Left ventricle myocardium inferior (tissue), 1 donor: ENCODE results near the gene NUDT16. TPM values are rescaled to one million over a fixed set of nuclear protein-coding genes. Genes with fewer than 3 reads are reported as not detected.

Source experiments
- DNase-seq: peaks from one replicate; pipeline ENCODE4 v3.0.0-alpha.2; 2020
- H3K27ac ChIP-seq: fragments of 200-600 bp; replicated peaks from 2 replicates; pipeline ENCODE4 v1.8.0; 2021
- H3K27me3 ChIP-seq: fragments of 200-600 bp; 2 replicates; pipeline ENCODE4 v1.8.0; 2021; ENCODE audit warnings: low read depth
- H3K36me3 ChIP-seq: fragments of 200-600 bp; 2 replicates; pipeline ENCODE4 v1.8.0; 2021
- H3K4me1 ChIP-seq: fragments of 200-600 bp; 2 replicates; pipeline ENCODE4 v1.8.0; 2021
- H3K4me3 ChIP-seq: fragments of 200-600 bp; 2 replicates; pipeline ENCODE4 v1.8.0; 2021; ENCODE audit warnings: mild to moderate bottlenecking, moderate library complexity
- H3K9me3 ChIP-seq: fragments of 200-600 bp; replicated peaks from 2 replicates; pipeline ENCODE4 v1.8.0; 2021
- intact Hi-C: fragments of 100-400 bp; cut with micrococcal nuclease; formaldehyde crosslinking; loops from one replicate; pipeline ENCODE4 v1.11.0; 2022
- long read RNA-seq: library from polyadenylated mRNA; unstranded; transcript quantifications from one replicate; pipeline ENCODE4 v2.0.0, GENCODE V29; 2021
- total RNA-seq: library from RNA; stranded (reverse); fragmentation: NEBNext Ultra II Directional; extraction: Animal tissue kit (Norgen Biotek cat#: 25700); gene quantifications from one replicate; pipeline ENCODE4 v1.2.1, GENCODE V29; 2021
- TF ChIP-seq, protein P1 (sequence below): fragments of 200-600 bp; IDR thresholded peaks from 2 replicates; pipeline ENCODE4 v1.8.0; 2021; ENCODE audit warnings: antibody characterized with exemption, mild to moderate bottlenecking, borderline replicate concordance
- donor health status: DM: no; HTN: yes; CAD: no; lungs with severe emphysema.

The NUDT16 gene
- total RNA-seq = 35.3 TPM
- long read RNA-seq, full-length matches to known transcripts = 19 of 34 reads
- long read RNA-seq, partial matches to known transcripts = 12 of 34 reads
- long read RNA-seq, other reads (novel, unspliced or antisense) = 3 of 34 reads

GRCh38 chr3:131381445-131382291, at the start of gene NUDT16:
NUDT16 (plus strand) TSS chr3:131381774; CDS start chr3:131381805, 31 bp downstream.
- Histone ChIP-seq H3K4me3 (peak within 1 kb of the TSS; percentile 83), H3K9me3 (no peaks in the 10 kb centered on the region), H3K36me3 (peaks cover 14% of the 10 kb centered on the region), H3K27ac (peak within 1 kb of the TSS; percentile 91), H3K4me1 (peaks cover 70% of the 10 kb centered on the region), H3K27me3 (no peaks in the 10 kb centered on the region)
- DNase-seq = peak; percentile 100
- TF ChIP-seq, protein P1, sequence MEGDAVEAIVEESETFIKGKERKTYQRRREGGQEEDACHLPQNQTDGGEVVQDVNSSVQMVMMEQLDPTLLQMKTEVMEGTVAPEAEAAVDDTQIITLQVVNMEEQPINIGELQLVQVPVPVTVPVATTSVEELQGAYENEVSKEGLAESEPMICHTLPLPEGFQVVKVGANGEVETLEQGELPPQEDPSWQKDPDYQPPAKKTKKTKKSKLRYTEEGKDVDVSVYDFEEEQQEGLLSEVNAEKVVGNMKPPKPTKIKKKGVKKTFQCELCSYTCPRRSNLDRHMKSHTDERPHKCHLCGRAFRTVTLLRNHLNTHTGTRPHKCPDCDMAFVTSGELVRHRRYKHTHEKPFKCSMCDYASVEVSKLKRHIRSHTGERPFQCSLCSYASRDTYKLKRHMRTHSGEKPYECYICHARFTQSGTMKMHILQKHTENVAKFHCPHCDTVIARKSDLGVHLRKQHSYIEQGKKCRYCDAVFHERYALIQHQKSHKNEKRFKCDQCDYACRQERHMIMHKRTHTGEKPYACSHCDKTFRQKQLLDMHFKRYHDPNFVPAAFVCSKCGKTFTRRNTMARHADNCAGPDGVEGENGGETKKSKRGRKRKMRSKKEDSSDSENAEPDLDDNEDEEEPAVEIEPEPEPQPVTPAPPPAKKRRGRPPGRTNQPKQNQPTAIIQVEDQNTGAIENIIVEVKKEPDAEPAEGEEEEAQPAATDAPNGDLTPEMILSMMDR = no peak
- intact Hi-C loops = no loop called here

- Histone ChIP-seq H3K9me3 (peaks cover 13% of the 10 kb centered on the region), H3K36me3 (no peaks in the 10 kb centered on the region), H3K4me1 (peaks cover 14% of the 10 kb centered on the region), H3K4me3 (no peak overlapping the region), H3K27me3 (no peaks in the 10 kb centered on the region), H3K27ac (peak overlapping the region; percentile 20)
- TF ChIP-seq, protein P1 = no peak
- intact Hi-C loops = no loop called here
- DNase-seq = no peak
These were observed 42.5 kb upstream of the NUDT16 start for GRCh38 chr3:131338948-131339640.

- no peaks in the 10 kb centered on the region for H3K36me3 ChIP-seq
- peaks cover 14% of the 10 kb centered on the region for H3K4me1 ChIP-seq
- TF ChIP-seq, protein P1 = no peak
- no peak overlapping the region for H3K4me3 ChIP-seq
- DNase-seq = no peak
- H3K27ac ChIP-seq = no peak overlapping the region
- H3K27me3 ChIP-seq = no peaks in the 10 kb centered on the region
- H3K9me3 ChIP-seq = peaks cover 9% of the 10 kb centered on the region
- intact Hi-C loops = no loop called here
These were observed 39.8 kb upstream of the NUDT16 start for GRCh38 chr3:131341761-131342160.

DNA sequence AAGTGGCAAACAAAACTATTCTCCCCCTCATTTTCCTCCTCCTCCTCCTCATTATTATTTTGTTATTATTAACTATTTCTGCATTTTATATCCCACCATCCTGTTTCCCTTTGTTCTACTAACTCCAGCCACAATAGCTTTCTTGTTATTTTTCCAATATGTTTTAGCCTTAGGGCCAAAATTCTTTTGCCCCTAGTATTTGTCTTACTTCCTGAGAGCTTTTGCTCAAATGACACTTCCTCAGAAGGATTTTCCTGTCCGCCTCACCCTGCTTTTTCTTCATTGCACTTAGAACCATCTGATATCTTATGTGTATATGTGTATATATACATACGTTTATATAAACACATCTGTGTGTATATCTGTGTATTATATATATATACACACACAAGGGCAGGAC, 32.7 kb upstream of the NUDT16 start:
- no peak for DNase-seq
- H3K4me1 ChIP-seq = peaks cover 49% of the 10 kb centered on the region
- peak overlapping the region; percentile 87 for H3K27ac ChIP-seq
- no peaks in the 10 kb centered on the region for H3K36me3 ChIP-seq
- H3K4me3 ChIP-seq = no peak overlapping the region
- TF ChIP-seq, protein P1 = no peak
- H3K27me3 ChIP-seq = no peaks in the 10 kb centered on the region
- H3K9me3 ChIP-seq = no peaks in the 10 kb centered on the region
- intact Hi-C loops = no loop called here

- TF ChIP-seq, protein P1 = no peak
- Histone ChIP-seq H3K27ac (peak overlapping the region; percentile 87), H3K4me1 (peaks cover 54% of the 10 kb centered on the region), H3K27me3 (no peaks in the 10 kb centered on the region), H3K9me3 (no peaks in the 10 kb centered on the region), H3K36me3 (no peaks in the 10 kb centered on the region), H3K4me3 (peak overlapping the region; percentile 44)
- intact Hi-C loops = no loop called here
- no peak for DNase-seq
These were observed 32.1 kb upstream of the NUDT16 start for GRCh38 chr3:131349454-131349853.
